Glutamatergic neuron (in vitro differentiated cells): ENCODE measurements around the gene APP. TPM values are rescaled to one million over a fixed set of nuclear protein-coding genes. Genes with fewer than 3 reads are reported as not detected.

Experiments used
- DNase-seq: peaks from one replicate; pipeline ENCODE4 v3.0.0; 2022
- H3K27ac Mint-ChIP-seq: one replicate; pipeline ENCODE4 v1.8.0; 2020; ENCODE audit warnings: mild to moderate bottlenecking, mixed read lengths, inconsistent platforms; ENCODE audit not compliant: unreplicated experiment
- H3K27me3 Mint-ChIP-seq: one replicate; pipeline ENCODE4 v1.8.0; 2020; ENCODE audit warnings: mild to moderate bottlenecking, moderate library complexity, mixed read lengths, inconsistent platforms; ENCODE audit not compliant: unreplicated experiment
- H3K36me3 Mint-ChIP-seq: one replicate; pipeline ENCODE4 v1.8.0; 2020; ENCODE audit warnings: mild to moderate bottlenecking, mixed read lengths, inconsistent platforms; ENCODE audit not compliant: unreplicated experiment
- H3K4me1 Mint-ChIP-seq: one replicate; pipeline ENCODE4 v1.8.0; 2020; ENCODE audit warnings: mild to moderate bottlenecking, low read depth, mixed read lengths, inconsistent platforms; ENCODE audit not compliant: unreplicated experiment
- H3K4me3 Mint-ChIP-seq: one replicate; pipeline ENCODE4 v1.8.0; 2020; ENCODE audit warnings: mild to moderate bottlenecking, mixed read lengths, inconsistent platforms; ENCODE audit not compliant: unreplicated experiment
- H3K9me3 Mint-ChIP-seq: one replicate; pipeline ENCODE4 v1.8.0; 2020; ENCODE audit warnings: mild to moderate bottlenecking, moderate library complexity, mixed read lengths, inconsistent platforms; ENCODE audit not compliant: unreplicated experiment
- total RNA-seq: library from RNA; stranded (reverse); fragmentation: NEBNext Ultra II Directional; extraction: Animal tissue kit (Norgen Biotek cat#: 25700); gene quantifications from one replicate; pipeline ENCODE4 v1.2.1, GENCODE V29; 2021; ENCODE audit not compliant: unreplicated experiment
- TF ChIP-seq, protein P1 (sequence below): fragments of 200-600 bp; sonication (generic); IDR thresholded peaks from one replicate; pipeline ENCODE4 v1.5.0; 2021; ENCODE audit not compliant: partially characterized antibody, unreplicated experiment

Gene APP
- total RNA-seq, 1 donor from 2014 or later = 735 TPM

DNA sequence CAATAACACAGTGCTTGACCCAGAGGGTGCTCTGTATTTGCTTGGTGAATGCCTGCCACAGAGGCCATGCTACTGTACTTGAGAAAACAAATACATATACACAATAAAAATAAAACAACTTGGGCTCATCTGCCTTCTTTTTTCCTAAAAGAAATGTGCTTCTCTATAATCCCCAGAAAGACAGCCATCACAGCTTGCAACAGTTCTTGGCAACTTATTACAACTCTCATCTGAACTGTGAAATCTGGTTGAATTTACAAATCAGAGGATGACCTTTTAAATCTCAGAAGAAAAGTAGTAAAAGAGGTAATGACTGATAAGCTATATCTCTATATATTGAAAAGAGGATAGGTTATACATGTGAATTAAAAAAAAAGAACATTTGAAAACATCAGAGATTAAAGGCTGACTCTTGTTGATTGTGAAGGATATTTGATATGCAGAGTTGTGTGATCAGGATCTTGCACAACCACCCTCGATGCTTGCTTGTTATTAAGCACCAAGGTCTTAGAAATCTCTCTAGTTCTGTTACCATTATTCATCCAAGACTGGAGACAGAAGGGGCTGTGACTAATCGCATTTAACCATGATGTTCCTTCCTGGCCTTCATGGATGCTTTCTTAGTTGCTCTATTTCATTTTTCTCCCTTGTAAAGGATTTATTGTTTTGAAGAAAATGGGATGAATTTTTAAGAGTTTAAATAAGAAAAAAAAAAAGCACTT, 213.4 kb downstream of the APP start:
- Mint-ChIP-seq H3K36me3 (no peaks in the 10 kb centered on the region), H3K9me3 (peaks cover 2% of the 10 kb centered on the region), H3K4me3 (no peak overlapping the region), H3K27ac (no peak overlapping the region), H3K4me1 (peaks cover 30% of the 10 kb centered on the region), H3K27me3 (peaks cover 2% of the 10 kb centered on the region)
- TF ChIP-seq, protein P1, sequence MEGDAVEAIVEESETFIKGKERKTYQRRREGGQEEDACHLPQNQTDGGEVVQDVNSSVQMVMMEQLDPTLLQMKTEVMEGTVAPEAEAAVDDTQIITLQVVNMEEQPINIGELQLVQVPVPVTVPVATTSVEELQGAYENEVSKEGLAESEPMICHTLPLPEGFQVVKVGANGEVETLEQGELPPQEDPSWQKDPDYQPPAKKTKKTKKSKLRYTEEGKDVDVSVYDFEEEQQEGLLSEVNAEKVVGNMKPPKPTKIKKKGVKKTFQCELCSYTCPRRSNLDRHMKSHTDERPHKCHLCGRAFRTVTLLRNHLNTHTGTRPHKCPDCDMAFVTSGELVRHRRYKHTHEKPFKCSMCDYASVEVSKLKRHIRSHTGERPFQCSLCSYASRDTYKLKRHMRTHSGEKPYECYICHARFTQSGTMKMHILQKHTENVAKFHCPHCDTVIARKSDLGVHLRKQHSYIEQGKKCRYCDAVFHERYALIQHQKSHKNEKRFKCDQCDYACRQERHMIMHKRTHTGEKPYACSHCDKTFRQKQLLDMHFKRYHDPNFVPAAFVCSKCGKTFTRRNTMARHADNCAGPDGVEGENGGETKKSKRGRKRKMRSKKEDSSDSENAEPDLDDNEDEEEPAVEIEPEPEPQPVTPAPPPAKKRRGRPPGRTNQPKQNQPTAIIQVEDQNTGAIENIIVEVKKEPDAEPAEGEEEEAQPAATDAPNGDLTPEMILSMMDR = no peak
- no peak for DNase-seq

DNA sequence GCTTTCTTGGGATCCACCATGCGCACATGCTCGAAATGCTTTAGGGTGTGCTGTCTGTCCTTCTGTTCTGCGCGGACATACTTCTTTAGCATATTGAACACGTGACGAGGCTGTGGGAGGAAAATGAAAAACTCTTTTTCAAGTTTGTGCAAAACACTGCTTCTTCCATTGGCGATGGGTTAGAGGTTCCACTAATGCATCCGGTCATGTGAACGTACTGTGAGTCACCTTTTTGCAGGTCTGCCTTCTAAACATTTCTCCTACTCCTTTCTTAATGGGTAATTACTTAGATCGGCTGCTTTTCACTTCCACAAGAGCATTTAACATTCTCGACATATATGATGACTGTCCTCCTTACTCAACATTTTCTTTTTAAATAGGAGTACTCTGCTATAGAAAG, 214.9 kb downstream of the APP start:
- Mint-ChIP-seq H3K27ac (peak overlapping the region; percentile 38), H3K4me1 (peaks cover 16% of the 10 kb centered on the region), H3K27me3 (peaks cover 2% of the 10 kb centered on the region), H3K36me3 (no peaks in the 10 kb centered on the region), H3K4me3 (no peak overlapping the region), H3K9me3 (no peaks in the 10 kb centered on the region)
- TF ChIP-seq, protein P1 = no peak
- no peak for DNase-seq

DNA sequence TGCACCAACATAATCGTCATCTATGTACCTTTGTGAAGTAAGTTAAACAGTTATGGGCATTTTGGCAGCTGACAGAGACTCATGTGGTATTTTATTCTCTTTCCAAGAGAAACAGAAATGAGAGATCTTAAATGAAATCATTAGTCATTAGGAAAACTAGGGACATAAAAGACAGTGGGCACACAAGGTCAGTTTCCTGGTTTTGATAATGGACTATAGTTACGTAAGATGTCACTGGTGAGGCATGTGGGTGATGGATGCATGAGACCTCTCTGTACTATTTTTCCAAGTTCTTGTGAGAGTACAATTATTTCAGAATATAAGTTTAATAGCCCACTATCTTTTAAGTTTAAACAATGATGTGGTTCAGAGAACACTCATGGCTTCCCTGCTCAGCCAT, 216.9 kb downstream of the APP start:
- no peak for DNase-seq
- no peaks in the 10 kb centered on the region for H3K9me3 Mint-ChIP-seq
- TF ChIP-seq, protein P1 = no peak
- H3K4me1 Mint-ChIP-seq = peaks cover 6% of the 10 kb centered on the region
- peaks cover 2% of the 10 kb centered on the region for H3K27me3 Mint-ChIP-seq
- H3K4me3 Mint-ChIP-seq = no peak overlapping the region
- no peak overlapping the region for H3K27ac Mint-ChIP-seq
- no peaks in the 10 kb centered on the region for H3K36me3 Mint-ChIP-seq

DNA sequence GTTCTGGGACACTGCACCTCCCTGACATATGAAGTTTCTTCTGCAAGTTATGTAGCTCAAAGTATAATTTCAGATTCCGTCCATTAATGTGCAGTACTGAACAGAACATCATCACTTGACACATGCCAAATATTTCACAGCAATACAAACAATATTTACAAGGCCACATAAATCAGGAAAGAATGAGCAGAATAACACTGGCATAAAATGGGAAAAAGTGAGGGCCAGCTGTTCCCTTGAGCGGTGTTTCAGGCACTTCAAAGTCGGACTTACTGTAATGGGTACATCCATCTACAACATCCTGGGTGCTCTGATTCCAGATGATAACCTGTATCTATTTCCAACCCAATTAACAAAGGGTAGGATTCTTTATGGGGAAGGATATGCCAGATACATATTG, 217.4 kb downstream of the APP start:
- H3K27me3 Mint-ChIP-seq = peaks cover 2% of the 10 kb centered on the region
- no peaks in the 10 kb centered on the region for H3K36me3 Mint-ChIP-seq
- H3K4me1 Mint-ChIP-seq = peaks cover 4% of the 10 kb centered on the region
- TF ChIP-seq, protein P1 = no peak
- H3K27ac Mint-ChIP-seq = no peak overlapping the region
- no peak for DNase-seq
- H3K9me3 Mint-ChIP-seq = no peaks in the 10 kb centered on the region
- no peak overlapping the region for H3K4me3 Mint-ChIP-seq

DNA sequence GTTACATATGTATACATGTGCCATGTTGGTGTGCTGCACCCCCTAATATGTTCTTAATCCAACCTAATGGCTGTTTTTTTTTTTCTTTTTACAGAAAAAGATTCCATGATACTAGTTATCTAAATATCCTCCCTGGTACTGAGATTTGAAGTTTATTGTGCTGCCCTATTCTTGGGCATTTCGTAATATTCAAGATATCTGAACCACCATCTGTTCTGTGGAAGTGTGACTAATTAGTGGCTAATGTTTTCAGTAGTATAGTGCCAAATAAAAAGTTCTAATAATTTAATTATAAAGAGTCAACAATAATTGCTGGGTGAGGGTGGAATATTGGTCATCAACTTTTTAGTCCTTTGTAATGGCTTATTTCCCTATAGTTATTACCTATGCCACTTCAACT, 218.3 kb downstream of the APP start:
- H3K4me1 Mint-ChIP-seq = peaks cover 4% of the 10 kb centered on the region
- H3K36me3 Mint-ChIP-seq = no peaks in the 10 kb centered on the region
- TF ChIP-seq, protein P1 = no peak
- H3K4me3 Mint-ChIP-seq = no peak overlapping the region
- no peak overlapping the region for H3K27ac Mint-ChIP-seq
- no peaks in the 10 kb centered on the region for H3K9me3 Mint-ChIP-seq
- DNase-seq = no peak
- peaks cover under 1% of the 10 kb centered on the region for H3K27me3 Mint-ChIP-seq
